DMS153 (cell line): ENCODE data around the gene MLXIPL.
"Not testable (repeated sequence)": the region's sequence is repeated elsewhere in the genome, so short reads cannot be mapped to it uniquely, and the experiment has no call there.

Source experiments
- DNase-seq: peaks from one replicate; lab custom pipeline; 2025; lab: John Stamatoyannopoulos, UW

Gene MLXIPL

GRCh38 chr7:73581006-73581405 lies 43.3 kb downstream of the MLXIPL start:
- DNase-seq = not testable (repeated sequence)

- DNase-seq = peak; percentile 98
Measured at GRCh38 chr7:73578342-73579128, 45.8 kb downstream of the MLXIPL start, which contains the start of gene TBL2. TBL2 (minus strand) TSS chr7:73578579; CDS start chr7:73578549, 30 bp downstream.

- DNase-seq = no peak
Measured at GRCh38 chr7:73577627-73578341, 46.5 kb downstream of the MLXIPL start.

GRCh38 chr7:73573791-73574190 lies 50.5 kb downstream of the MLXIPL start:
- no peak for DNase-seq

GRCh38 chr7:73573276-73573675 lies 51.0 kb downstream of the MLXIPL start:
- no peak for DNase-seq

GRCh38 chr7:73572767-73573186 lies 51.5 kb downstream of the MLXIPL start:
- no peak for DNase-seq

- DNase-seq = no peak
Measured at GRCh38 chr7:73570977-73571376, 53.3 kb downstream of the MLXIPL start.

GRCh38 chr7:73570521-73570920 lies 53.8 kb downstream of the MLXIPL start:
- DNase-seq = no peak

- DNase-seq = no peak
Measured at GRCh38 chr7:73569042-73569608, 55.2 kb downstream of the MLXIPL start.

GRCh38 chr7:73567846-73568685 lies 56.3 kb downstream of the MLXIPL start:
- DNase-seq = no peak

GRCh38 chr7:73567140-73567539 lies 57.2 kb downstream of the MLXIPL start:
- DNase-seq = no peak

- not testable (repeated sequence) for DNase-seq
Measured at GRCh38 chr7:73566431-73566830, 57.9 kb downstream of the MLXIPL start.

GRCh38 chr7:73565675-73566340 lies 58.5 kb downstream of the MLXIPL start:
- DNase-seq = no peak

- DNase-seq = no peak
Measured at GRCh38 chr7:73560109-73560835, 64.0 kb downstream of the MLXIPL start.

GRCh38 chr7:73557397-73558257 lies 66.7 kb downstream of the MLXIPL start, which contains the start of gene BCL7B:
BCL7B (minus strand) TSS chr7:73557690; CDS start chr7:73557578, 112 bp downstream.
- DNase-seq = peak; percentile 38

- peak; percentile 86 for DNase-seq
Measured at GRCh38 chr7:73557108-73557396, 67.3 kb downstream of the MLXIPL start.

- DNase-seq = no peak
Measured at GRCh38 chr7:73556208-73557107, 67.9 kb downstream of the MLXIPL start.

- DNase-seq = no peak
Measured at GRCh38 chr7:73555411-73555982, 68.8 kb downstream of the MLXIPL start.
